ENCODE measurements around the gene NEGR1. TPM values are rescaled to one million over a fixed set of nuclear protein-coding genes. Genes with fewer than 3 reads are reported as not detected.

NEGR1 gene
- total and polyA plus RNA-seq, 2 donors (not counting 3 experiments of a cell fraction or from before 2014, with no cell fraction given), result 6.8 to 21.8 TPM

DNA sequence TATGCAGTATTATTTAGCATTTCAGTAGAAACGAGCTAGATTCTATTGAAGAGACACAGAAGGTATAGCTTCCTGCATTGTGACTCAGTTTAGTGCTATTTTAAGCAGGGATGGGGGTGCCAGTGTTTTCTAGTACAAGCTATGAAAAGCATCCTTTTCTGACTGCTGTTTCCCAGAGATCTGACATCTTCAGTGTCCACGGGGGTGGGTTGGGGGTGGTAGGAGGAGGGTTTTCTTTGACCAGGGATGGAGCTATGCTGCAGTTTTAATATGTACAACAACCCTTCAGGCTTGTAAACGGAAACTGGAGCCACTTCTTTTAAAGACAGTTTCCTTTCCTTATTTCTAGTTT is 2.7 kb upstream of the NEGR1 start:
- Histone ChIP-seq H3K9me3 (replicated peaks; ENCODE audit: control insufficient read depth, insufficient read depth, low read length) (no peaks in the 10 kb centered on the region), H3K9me1 (replicated peaks; ENCODE audit: control insufficient read depth, extremely low read depth, insufficient read depth, low read length) (no peaks in the 10 kb centered on the region), H4K20me1 (replicated peaks; ENCODE audit: control insufficient read depth, extremely low read depth, insufficient read depth, low read length) (no peaks in the 10 kb centered on the region), H3K4me1 (ENCODE audit: control insufficient read depth, extremely low read depth, insufficient read depth, low read length) (peaks cover 42% of the 10 kb centered on the region), H3K4me3 (replicated peaks in 1 of 3; ENCODE audit: insufficient read depth in 1 of 3, low read depth in 1 of 3, low read length in 3 of 3) (peak overlapping the region; percentile 28 to 84 (median 75)), H3K27me3 (ENCODE audit: control insufficient read depth in 2 of 2, insufficient read depth in 2 of 2, low read length in 2 of 2) (no peaks in the 10 kb centered on the region), H2AFZ (ENCODE audit: low read depth, low read length) (peak overlapping the region; percentile 60), H3K36me3 (ENCODE audit: control insufficient read depth in 2 of 2, extremely low read depth in 1 of 2, insufficient read depth in 2 of 2, low read length in 2 of 2) (no peaks in the 10 kb centered on the region), H3K4me2 (ENCODE audit: insufficient read depth, low read length) (peak overlapping the region; percentile 85), H3K27ac (ENCODE audit: insufficient read depth, low read depth, low read length) (peak overlapping the region; percentile 96), H3K79me2 (ENCODE audit: control insufficient read depth, insufficient read depth, low read length) (peaks cover 21% of the 10 kb centered on the region), H3K9ac (replicated peaks; ENCODE audit: extremely low read depth, insufficient read depth, low read length) (peak overlapping the region; percentile 98)
- intact Hi-C loops (cut with micrococcal nuclease) (loop anchor here (1.0 to 10.0 kb wide), 5 partner anchors 338 to 1910 kb away; partner anchors contain the start of genes FPGT and LRRIQ3), dilution Hi-C loops (cut with MboI; ENCODE audit: extremely low pct_ligation_motif_present, low sequenced_read_pairs) (no loop called here)
- no peak for DNase-seq (ENCODE audit: low read depth, low spot score)
- POLR2A ChIA-PET, result interaction anchor here (1.6 kb wide), 1 partner anchor 79 kb away, joined by 3 read pairs; no protein-coding TSS in a partner anchor
- FAIRE-seq, result no peak
- CTCF ChIA-PET, result interaction anchor here (1.0 to 2.3 kb wide), 8 partner anchors 13 to 561 kb away, joined by 3 to 10 read pairs (median 5); no protein-coding TSS in a partner anchor
- TF ChIP-seq JUN (IDR thresholded peaks at IDR 0.05; ENCODE audit: borderline replicate concordance, insufficient read depth, insufficient read length, low read depth) (no peak), GATA2 (IDR thresholded peaks at IDR 0.05; ENCODE audit: insufficient read depth, insufficient read length, low read depth, low read length) (peak; percentile 56)
- no TSS peak for BruUV-seq (replicated peaks)

DNA sequence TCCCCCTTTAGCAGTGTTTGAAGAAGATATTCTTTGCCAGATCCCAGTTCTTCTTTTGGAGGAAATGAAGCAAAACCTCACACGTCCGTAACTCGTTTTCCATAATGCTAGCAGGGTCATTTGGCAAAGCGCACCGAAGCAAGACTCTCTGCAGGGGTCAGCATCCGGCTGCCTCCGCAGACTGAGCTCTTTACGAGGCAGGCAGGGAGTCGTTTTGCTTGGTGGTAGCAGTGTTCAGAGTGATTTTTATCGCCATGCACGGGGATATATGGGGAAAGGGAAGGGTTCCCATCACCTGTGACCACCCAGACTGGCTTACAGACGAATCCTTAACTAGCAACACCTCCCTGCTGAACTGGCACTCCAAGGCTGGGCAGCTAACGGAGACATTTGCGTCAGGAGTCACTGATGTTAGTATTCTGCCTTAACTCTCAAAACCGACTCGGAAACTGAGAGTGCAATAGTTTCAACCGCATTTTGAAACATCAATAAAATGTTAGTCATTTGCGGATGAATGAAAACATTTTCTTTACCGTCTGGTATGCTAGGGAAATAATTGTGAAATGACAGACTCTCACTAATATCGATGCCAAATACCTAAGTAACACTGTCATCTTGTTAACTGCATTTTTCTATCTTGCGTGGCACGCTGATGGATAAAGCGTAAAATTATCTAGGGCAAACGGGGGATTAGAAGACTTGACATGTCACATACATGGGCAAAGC is 2.2 kb upstream of the NEGR1 start:
- Histone ChIP-seq H4K20me1 (replicated peaks; ENCODE audit: control insufficient read depth, extremely low read depth, insufficient read depth, low read length) (no peaks in the 10 kb centered on the region), H3K27ac (ENCODE audit: insufficient read depth, low read depth, low read length) (peak overlapping the region; percentile 96), H3K9ac (replicated peaks; ENCODE audit: extremely low read depth, insufficient read depth, low read length) (peak overlapping the region; percentile 98), H3K9me1 (replicated peaks; ENCODE audit: control insufficient read depth, extremely low read depth, insufficient read depth, low read length) (no peaks in the 10 kb centered on the region), H2AFZ (ENCODE audit: low read depth, low read length) (peak overlapping the region; percentile 60), H3K4me2 (ENCODE audit: insufficient read depth, low read length) (peak overlapping the region; percentile 85), H3K9me3 (replicated peaks; ENCODE audit: control insufficient read depth, insufficient read depth, low read length) (no peaks in the 10 kb centered on the region), H3K79me2 (ENCODE audit: control insufficient read depth, insufficient read depth, low read length) (peaks cover 24% of the 10 kb centered on the region), H3K4me1 (ENCODE audit: control insufficient read depth, extremely low read depth, insufficient read depth, low read length) (peaks cover 46% of the 10 kb centered on the region), H3K27me3 (ENCODE audit: control insufficient read depth in 2 of 2, insufficient read depth in 2 of 2, low read length in 2 of 2) (no peaks in the 10 kb centered on the region), H3K36me3 (ENCODE audit: control insufficient read depth in 2 of 2, extremely low read depth in 1 of 2, insufficient read depth in 2 of 2, low read length in 2 of 2) (no peaks in the 10 kb centered on the region), H3K4me3 (replicated peaks in 1 of 3; ENCODE audit: insufficient read depth in 1 of 3, low read depth in 1 of 3, low read length in 3 of 3) (peak overlapping the region; percentile 75 to 84 (median 78))
- DNase-seq (ENCODE audit: low read depth, low spot score) (peak; percentile 85), FAIRE-seq (peak; percentile 87)
- CTCF ChIA-PET, result interaction anchor here (1.0 to 2.3 kb wide), 10 partner anchors 12 to 1390 kb away, joined by 3 to 10 read pairs (median 5); no protein-coding TSS in a partner anchor
- intact Hi-C loops (cut with micrococcal nuclease), result loop anchor here (1.0 to 10.0 kb wide), 10 partner anchors 98 to 1910 kb away; partner anchors contain the start of genes FPGT, LRRIQ3 and ZRANB2
- BruUV-seq (replicated peaks), result TSS peak; percentile 63
- dilution Hi-C loops (cut with MboI; ENCODE audit: extremely low pct_ligation_motif_present, low sequenced_read_pairs), result no loop called here
- POLR2A ChIA-PET, result interaction anchor here (1.6 kb wide), 1 partner anchor 79 kb away, joined by 3 read pairs; no protein-coding TSS in a partner anchor
- TF ChIP-seq GATA2 (IDR thresholded peaks at IDR 0.05; ENCODE audit: insufficient read depth, insufficient read length, low read depth, low read length) (no peak), POLR2AphosphoS5 (IDR thresholded peaks at IDR 0.05; ENCODE audit: insufficient read depth, low read depth, low read length) (no peak), MYC (IDR thresholded peaks at IDR 0.05; ENCODE audit: low read depth, low read length) (no peak), EZH2 (IDR thresholded peaks at IDR 0.05; ENCODE audit: borderline replicate concordance, low read depth, low read length, severe bottlenecking) (no peak), FOS (IDR thresholded peaks at IDR 0.05; ENCODE audit: borderline replicate concordance, insufficient read depth, low read length) (peak; percentile 72), JUN (IDR thresholded peaks at IDR 0.05; ENCODE audit: borderline replicate concordance, insufficient read depth, insufficient read length, low read depth) (peak; percentile 84)
- TF ChIP-seq, protein P1, sequence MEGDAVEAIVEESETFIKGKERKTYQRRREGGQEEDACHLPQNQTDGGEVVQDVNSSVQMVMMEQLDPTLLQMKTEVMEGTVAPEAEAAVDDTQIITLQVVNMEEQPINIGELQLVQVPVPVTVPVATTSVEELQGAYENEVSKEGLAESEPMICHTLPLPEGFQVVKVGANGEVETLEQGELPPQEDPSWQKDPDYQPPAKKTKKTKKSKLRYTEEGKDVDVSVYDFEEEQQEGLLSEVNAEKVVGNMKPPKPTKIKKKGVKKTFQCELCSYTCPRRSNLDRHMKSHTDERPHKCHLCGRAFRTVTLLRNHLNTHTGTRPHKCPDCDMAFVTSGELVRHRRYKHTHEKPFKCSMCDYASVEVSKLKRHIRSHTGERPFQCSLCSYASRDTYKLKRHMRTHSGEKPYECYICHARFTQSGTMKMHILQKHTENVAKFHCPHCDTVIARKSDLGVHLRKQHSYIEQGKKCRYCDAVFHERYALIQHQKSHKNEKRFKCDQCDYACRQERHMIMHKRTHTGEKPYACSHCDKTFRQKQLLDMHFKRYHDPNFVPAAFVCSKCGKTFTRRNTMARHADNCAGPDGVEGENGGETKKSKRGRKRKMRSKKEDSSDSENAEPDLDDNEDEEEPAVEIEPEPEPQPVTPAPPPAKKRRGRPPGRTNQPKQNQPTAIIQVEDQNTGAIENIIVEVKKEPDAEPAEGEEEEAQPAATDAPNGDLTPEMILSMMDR (IDR thresholded peaks at IDR 0.05; ENCODE audit: extremely low read depth in 1 of 2, insufficient read depth in 1 of 2, low read depth in 1 of 2, low read length in 2 of 2), result peak in 1 of 2 donors; percentile 5
